MG63 (cell line): Measurements from ENCODE around the gene TMEM59L. TPM values are rescaled to one million over a fixed set of nuclear protein-coding genes. Genes with fewer than 3 reads are reported as not detected.

Experiments used
- DNase-seq: peaks from one replicate; pipeline ENCODE4 v3.0.0-alpha.2; 2020
- H3K27me3 ChIP-seq: fragments of 250-450 bp; sonication (Bioruptor Pico); 2 replicates; pipeline ENCODE4 v1.5.1; 2020; ENCODE audit warnings: mild to moderate bottlenecking, moderate library complexity
- H3K36me3 ChIP-seq: fragments of 250-450 bp; sonication (Bioruptor Pico); 2 replicates; pipeline ENCODE4 v1.5.1; 2020; ENCODE audit warnings: mild to moderate bottlenecking, moderate library complexity
- H3K4me3 ChIP-seq: fragments of 250-450 bp; sonication (Bioruptor Pico); 2 replicates; pipeline ENCODE4 v1.5.1; 2020; ENCODE audit warnings: mild to moderate bottlenecking, moderate library complexity
- H3K9me3 ChIP-seq: fragments of 250-450 bp; sonication (Bioruptor Pico); 2 replicates; pipeline ENCODE4 v1.5.1; 2020; ENCODE audit warnings: mild to moderate bottlenecking, moderate library complexity
- total RNA-seq: library from RNA; depleted of rRNA; stranded (reverse); fragments of >200 nt; shearing (Covaris generic); gene quantifications from 2 replicates; pipeline ENCODE4 v1.2.3, GENCODE V29; 2014; ENCODE audit warnings: low replicate concordance; rRNA removed

Gene TMEM59L
- total RNA-seq, 1 experiment from 2014 or later = 0.36 TPM

- peaks cover 13% of the 10 kb centered on the region for H3K36me3 ChIP-seq
- no peak for DNase-seq
- no peaks in the 10 kb centered on the region for H3K27me3 ChIP-seq
- no peaks in the 10 kb centered on the region for H3K9me3 ChIP-seq
- H3K4me3 ChIP-seq = no peak overlapping the region
These were observed 57.2 kb downstream of the TMEM59L start for GRCh38 chr19:18669883-18670282.

DNA sequence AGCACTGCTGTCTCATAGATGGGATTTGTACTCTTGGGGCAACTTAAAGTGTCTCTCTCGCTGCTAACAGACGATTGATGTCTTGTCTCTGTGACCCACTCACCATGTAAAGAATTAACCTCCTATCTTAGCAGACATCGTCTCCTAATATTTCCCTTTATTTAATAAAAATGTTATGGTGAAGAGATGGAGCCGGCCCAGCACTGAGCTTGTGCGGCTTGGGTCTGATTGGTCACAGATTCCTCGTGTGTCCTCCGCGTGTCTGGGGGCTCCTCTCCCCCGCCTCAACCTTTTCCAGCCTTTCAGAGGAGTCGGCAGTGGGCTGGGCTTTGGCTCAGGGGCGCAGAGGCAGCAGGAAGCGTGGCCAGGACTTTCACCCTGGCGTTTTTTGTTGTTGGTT is 57.6 kb downstream of the TMEM59L start:
- Histone ChIP-seq H3K9me3 (no peaks in the 10 kb centered on the region), H3K36me3 (peaks cover 13% of the 10 kb centered on the region), H3K4me3 (no peak overlapping the region), H3K27me3 (no peaks in the 10 kb centered on the region)
- DNase-seq = no peak

Other genes with a start within 250 kb of the TMEM59L start
- 2.3 and 13.1 TPM in 2 replicates for gene GDF15, start 226.7 kb upstream of the TMEM59L start, total RNA-seq
- not detected in 2 replicates for gene LRRC25, start 215.2 kb upstream of the TMEM59L start, total RNA-seq
- gene SSBP4, start 193.5 kb upstream of the TMEM59L start, total RNA-seq = 187 and 203 TPM in 2 replicates
- 0.40 and 4.4 TPM in 2 replicates for gene ISYNA1, start 174.7 kb upstream of the TMEM59L start, total RNA-seq
- 12.2 and 22.1 TPM in 2 replicates for gene ELL, start 90.8 kb upstream of the TMEM59L start, total RNA-seq
- 291 and 381 TPM in 2 replicates for gene FKBP8, start 69.3 kb upstream of the TMEM59L start, total RNA-seq
- gene KXD1, start 55.0 kb upstream of the TMEM59L start, total RNA-seq = 140 and 145 TPM in 2 replicates
- 457 and 1,435 TPM in 2 replicates for gene UBA52, start 41.0 kb upstream of the TMEM59L start, total RNA-seq
- 127 and 179 TPM in 2 replicates for gene REX1BD, start 24.1 kb upstream of the TMEM59L start, total RNA-seq
- gene CRLF1, start 6.1 kb upstream of the TMEM59L start, total RNA-seq = 6.6 and 16.9 TPM in 2 replicates
- 1.9 and 8.6 TPM in 2 replicates for gene KLHL26, start 24.2 kb downstream of the TMEM59L start, total RNA-seq
- 2.4 and 3.6 TPM in 2 replicates for gene CRTC1, start 70.8 kb downstream of the TMEM59L start, total RNA-seq
- 0.30 and 0.66 TPM in 2 replicates for gene COMP, start 178.4 kb downstream of the TMEM59L start, total RNA-seq
- gene UPF1, start 219.1 kb downstream of the TMEM59L start, total RNA-seq = 66.0 and 80.2 TPM in 2 replicates